GM12875 (cell line): ENCODE measurements around the gene TTC23.

Experiments
- H3K4me3 ChIP-seq: one replicate; pipeline ENCODE4 v1.5.1; 2011; ENCODE audit warnings: low read depth, low read length, control low read depth
- CTCF ChIP-seq: IDR thresholded peaks from 2 replicates; pipeline ENCODE4 v1.5.1; 2011; ENCODE audit warnings: low read depth, mild to moderate bottlenecking, control low read depth, inconsistent platforms, low read length, moderate library complexity, borderline replicate concordance; ENCODE audit not compliant: insufficient read depth

The TTC23 gene

GRCh38 chr15:99249270-99249841, at the start of gene TTC23:
TTC23 (minus strand) TSS chr15:99249581; CDS start chr15:99228712, 20,869 bp downstream.
- H3K4me3 ChIP-seq, result peak within 1 kb of the TSS; percentile 3
- no peak for TF ChIP-seq CTCF

GRCh38 chr15:99296386-99296785, 47.0 kb upstream of the TTC23 start:
- TF ChIP-seq CTCF, result no peak
- no peak overlapping the region for H3K4me3 ChIP-seq

GRCh38 chr15:99295840-99296239, 46.5 kb upstream of the TTC23 start:
- no peak for TF ChIP-seq CTCF
- H3K4me3 ChIP-seq, result no peak overlapping the region

- TF ChIP-seq CTCF, result no peak
- no peak overlapping the region for H3K4me3 ChIP-seq
Measured at GRCh38 chr15:99291643-99292042, 42.3 kb upstream of the TTC23 start.

- no peak overlapping the region for H3K4me3 ChIP-seq
- TF ChIP-seq CTCF, result no peak
Measured at GRCh38 chr15:99283717-99284116, 34.3 kb upstream of the TTC23 start.

GRCh38 chr15:99282586-99282985, 33.2 kb upstream of the TTC23 start:
- TF ChIP-seq CTCF, result no peak
- H3K4me3 ChIP-seq, result no peak overlapping the region

DNA sequence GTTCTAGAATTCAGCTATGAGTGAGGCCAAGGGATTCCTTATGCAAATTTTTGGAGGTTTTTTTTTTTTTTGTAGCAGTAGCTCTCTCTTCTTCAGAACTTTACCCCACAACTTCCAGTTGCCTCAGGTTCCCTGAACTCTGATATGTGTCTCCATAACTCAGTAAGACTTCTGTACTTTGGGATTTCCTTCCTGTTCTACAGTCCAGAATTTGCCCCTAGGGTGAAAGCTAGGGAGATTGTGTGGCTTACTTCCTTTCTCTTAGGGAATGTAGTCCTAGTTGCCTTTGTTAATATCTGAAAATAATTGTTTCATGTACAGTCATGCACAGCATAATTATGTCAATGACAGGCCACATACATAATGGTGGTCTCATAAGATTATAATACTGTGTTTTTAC, 32.7 kb upstream of the TTC23 start:
- no peak overlapping the region for H3K4me3 ChIP-seq
- TF ChIP-seq CTCF, result no peak
